HEK293T (cell line): ENCODE results near the gene OR6C68.

Experiments used
- CTCF ChIA-PET: fragments of 350-600 bp; formaldehyde crosslinking; extraction: SDS; loops from one replicate; lab custom pipeline; 2021; ENCODE audit warnings: antibody characterized with exemption, inconsistent platforms; lab: Yijun Ruan, JAX
- POLR2A ChIA-PET: fragments of 350-600 bp; formaldehyde crosslinking; extraction: SDS; loops from one replicate; lab custom pipeline; 2020; ENCODE audit warnings: antibody characterized with exemption, inconsistent platforms; lab: Yijun Ruan, JAX
- DNase-seq: peaks from one replicate; pipeline ENCODE4 v3.0.0; 2012; ENCODE audit warnings: mixed read lengths; ENCODE audit errors: extremely low spot score
- ARNT ChIP-seq: fragments of 450-650 bp; IDR thresholded peaks from 2 replicates; pipeline ENCODE4 v1.6.1; 2017; ENCODE audit warnings: mild to moderate bottlenecking
- BHLHE40 ChIP-seq: fragments of 450-650 bp; IDR thresholded peaks from 2 replicates; pipeline ENCODE4 v1.6.1; 2016; ENCODE audit warnings: mild to moderate bottlenecking, moderate library complexity, borderline replicate concordance
- CTBP1 ChIP-seq: fragments of 450-650 bp; IDR thresholded peaks from 2 replicates; pipeline ENCODE4 v1.6.1; 2016; ENCODE audit warnings: borderline replicate concordance
- ELF4 ChIP-seq: fragments of 450-650 bp; IDR thresholded peaks from 2 replicates; pipeline ENCODE4 v1.6.1; 2017; ENCODE audit warnings: antibody characterized with exemption
- FOXA1 ChIP-seq: fragments of 450-650 bp; IDR thresholded peaks from 2 replicates; pipeline ENCODE4 v1.6.1; 2016; ENCODE audit warnings: mild to moderate bottlenecking
- FOXK2 ChIP-seq: fragments of 450-650 bp; IDR thresholded peaks from 2 replicates; pipeline ENCODE4 v1.6.1; 2016; ENCODE audit warnings: mild to moderate bottlenecking
- FOXM1 ChIP-seq: fragments of 450-650 bp; IDR thresholded peaks from 2 replicates; pipeline ENCODE4 v1.6.1; 2017; ENCODE audit warnings: mild to moderate bottlenecking, borderline replicate concordance
- HDGF ChIP-seq: fragments of 450-650 bp; IDR thresholded peaks from 2 replicates; pipeline ENCODE4 v1.6.1; 2017; ENCODE audit warnings: antibody characterized with exemption, borderline replicate concordance
- L3MBTL2 ChIP-seq: fragments of 450-650 bp; conservative IDR thresholded peaks from 2 replicates; pipeline ENCODE4 v1.6.1; 2016; ENCODE audit warnings: mild to moderate bottlenecking
- LEF1 ChIP-seq: fragments of 450-650 bp; IDR thresholded peaks from 2 replicates; pipeline ENCODE4 v1.6.1; 2017; ENCODE audit warnings: mild to moderate bottlenecking, borderline replicate concordance
- NFRKB ChIP-seq: fragments of 450-650 bp; IDR thresholded peaks from 2 replicates; pipeline ENCODE4 v1.6.1; 2016; ENCODE audit warnings: mild to moderate bottlenecking, moderate library complexity
- PKNOX1 ChIP-seq: fragments of 450-650 bp; IDR thresholded peaks from 2 replicates; pipeline ENCODE4 v1.6.1; 2016
- SP1 ChIP-seq: fragments of 450-650 bp; IDR thresholded peaks from 2 replicates; pipeline ENCODE4 v1.6.1; 2017
- SUZ12 ChIP-seq: fragments of 450-650 bp; IDR thresholded peaks from 2 replicates; pipeline ENCODE4 v1.6.1; 2016; ENCODE audit warnings: mild to moderate bottlenecking
- TARDBP ChIP-seq: fragments of 450-650 bp; IDR thresholded peaks from 2 replicates; pipeline ENCODE4 v1.6.1; 2016
- ZNF384 ChIP-seq: fragments of 450-650 bp; IDR thresholded peaks from 2 replicates; pipeline ENCODE4 v1.6.1; 2016

OR6C68 gene

GRCh38 chr12:55501601-55502000, 9.4 kb downstream of the OR6C68 start:
- ChIA-PET CTCF (no interaction called here), POLR2A (no interaction called here)
- TF ChIP-seq HDGF (no peak), NFRKB (no peak), FOXA1 (no peak), ELF4 (no peak), CTBP1 (no peak), FOXK2 (no peak), BHLHE40 (no peak), TARDBP (no peak), ARNT (no peak), ZNF384 (no peak), SP1 (no peak), PKNOX1 (no peak), SUZ12 (no peak), LEF1 (no peak), L3MBTL2 (no peak), FOXM1 (no peak)
- no peak for DNase-seq

GRCh38 chr12:55515696-55516095, 23.5 kb downstream of the OR6C68 start:
- TF ChIP-seq TARDBP = no peak
- no peak for TF ChIP-seq HDGF
- TF ChIP-seq SP1 = no peak
- TF ChIP-seq NFRKB = no peak
- no peak for TF ChIP-seq FOXA1
- no peak for TF ChIP-seq L3MBTL2
- no peak for TF ChIP-seq CTBP1
- no peak for TF ChIP-seq SUZ12
- CTCF ChIA-PET = no interaction called here
- POLR2A ChIA-PET = no interaction called here
- DNase-seq = no peak

- CTCF ChIA-PET = no interaction called here
Measured at GRCh38 chr12:55516391-55516790, 24.2 kb downstream of the OR6C68 start.

More at GRCh38 chr12:55516391-55516790, 24.2 kb downstream of the OR6C68 start:
- TF ChIP-seq SUZ12 (no peak), LEF1 (no peak), FOXA1 (no peak), L3MBTL2 (no peak), SP1 (no peak), NFRKB (no peak), TARDBP (no peak), CTBP1 (no peak), FOXM1 (no peak)
- POLR2A ChIA-PET = no interaction called here
- no peak for DNase-seq
